ENCODE results near the gene PCDHB8. TPM values are rescaled to one million over a fixed set of nuclear protein-coding genes. Genes with fewer than 3 reads are reported as not detected.
"Not testable (repeated sequence)": the region's sequence is repeated elsewhere in the genome, so short reads cannot be mapped to it uniquely, and the experiment has no call there.

Gene PCDHB8
- polyA plus RNA-seq, 3 donors = not detected

DNA sequence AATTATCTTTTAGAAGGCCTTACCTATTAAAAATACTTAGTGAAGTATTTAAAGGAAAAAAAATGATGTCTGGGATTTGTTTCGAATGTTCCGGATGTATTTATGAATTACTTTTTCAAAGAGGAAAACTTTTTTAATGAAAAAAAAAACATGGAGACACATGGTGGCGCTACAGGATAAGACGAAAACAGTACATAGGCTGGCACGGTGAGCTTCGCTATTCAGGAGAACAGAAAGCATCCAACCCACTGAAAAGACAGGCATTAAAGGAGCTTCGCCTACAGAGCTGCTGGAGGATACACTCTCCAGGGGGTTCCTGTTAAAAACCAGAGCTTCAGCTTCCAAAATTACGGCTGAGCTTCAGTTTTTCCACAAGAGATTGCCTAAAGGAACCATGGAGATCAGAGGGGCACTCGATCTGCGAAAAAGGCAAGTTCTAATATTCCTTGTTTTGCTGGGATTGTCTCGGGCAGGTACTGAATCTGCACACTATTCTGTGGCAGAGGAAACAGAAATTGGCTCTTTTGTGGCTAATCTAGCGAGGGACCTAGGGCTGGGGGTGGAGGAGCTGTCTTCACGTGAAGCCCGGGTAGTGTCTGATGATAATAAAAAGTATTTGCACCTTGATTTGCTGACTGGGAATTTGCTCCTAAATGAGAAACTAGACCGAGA lies 45.7 kb downstream of the PCDHB8 start, which contains the start of gene PCDHB14:
TSS of gene PCDHB14 (plus strand) at position 232 of the 672 bp plus-strand sequence. CDS start at position 395, 163 bp downstream.
- Histone ChIP-seq H2AFZ (ENCODE audit: insufficient read depth, low read depth, low read length, poor library complexity, severe bottlenecking) (no peak within 1 kb of the TSS), H4K20me1 (ENCODE audit: insufficient read depth, low read length) (no peaks in the 10 kb centered on the region), H3K9me3 (replicated peaks in 1 of 2; ENCODE audit: control insufficient read depth in 1 of 2, insufficient read depth in 1 of 2, low read length in 2 of 2) (peaks cover 18 to 29% of the 10 kb centered on the region in 2 donors), H3K36me3 (replicated peaks in 1 of 2; ENCODE audit: control insufficient read depth in 1 of 2, insufficient read depth in 2 of 2, low read length in 2 of 2) (no peaks in the 10 kb centered on the region), H3K27ac (ENCODE audit: low read depth in 1 of 2, low read length in 2 of 2) (no peak within 1 kb of the TSS), H3K4me2 (replicated peaks; ENCODE audit: extremely low read depth, low read length, poor library complexity, severe bottlenecking) (no peak within 1 kb of the TSS), H3K9ac (ENCODE audit: insufficient read depth, low read length, poor library complexity, severe bottlenecking) (no peak within 1 kb of the TSS), H3K79me2 (ENCODE audit: insufficient read depth, low read length) (no peaks in the 10 kb centered on the region), H3K27me3 (ENCODE audit: control insufficient read depth in 2 of 2, insufficient read depth in 2 of 2, low read length in 2 of 2) (peaks cover 2 to 16% of the 10 kb centered on the region in 2 donors), H3K4me1 (ENCODE audit: control insufficient read depth in 1 of 2, insufficient read depth in 2 of 2, low read length in 2 of 2) (no peaks in the 10 kb centered on the region), H3K4me3 (replicated peaks in 1 of 3; ENCODE audit: low read depth in 2 of 3, low read length in 3 of 3) (no peak within 1 kb of the TSS)
- TF ChIP-seq, protein P1, sequence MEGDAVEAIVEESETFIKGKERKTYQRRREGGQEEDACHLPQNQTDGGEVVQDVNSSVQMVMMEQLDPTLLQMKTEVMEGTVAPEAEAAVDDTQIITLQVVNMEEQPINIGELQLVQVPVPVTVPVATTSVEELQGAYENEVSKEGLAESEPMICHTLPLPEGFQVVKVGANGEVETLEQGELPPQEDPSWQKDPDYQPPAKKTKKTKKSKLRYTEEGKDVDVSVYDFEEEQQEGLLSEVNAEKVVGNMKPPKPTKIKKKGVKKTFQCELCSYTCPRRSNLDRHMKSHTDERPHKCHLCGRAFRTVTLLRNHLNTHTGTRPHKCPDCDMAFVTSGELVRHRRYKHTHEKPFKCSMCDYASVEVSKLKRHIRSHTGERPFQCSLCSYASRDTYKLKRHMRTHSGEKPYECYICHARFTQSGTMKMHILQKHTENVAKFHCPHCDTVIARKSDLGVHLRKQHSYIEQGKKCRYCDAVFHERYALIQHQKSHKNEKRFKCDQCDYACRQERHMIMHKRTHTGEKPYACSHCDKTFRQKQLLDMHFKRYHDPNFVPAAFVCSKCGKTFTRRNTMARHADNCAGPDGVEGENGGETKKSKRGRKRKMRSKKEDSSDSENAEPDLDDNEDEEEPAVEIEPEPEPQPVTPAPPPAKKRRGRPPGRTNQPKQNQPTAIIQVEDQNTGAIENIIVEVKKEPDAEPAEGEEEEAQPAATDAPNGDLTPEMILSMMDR (IDR thresholded peaks at IDR 0.05) = no peak
- H3K4me3 Mint-ChIP-seq = no peak within 1 kb of the TSS
- H3K36me3 Mint-ChIP-seq = peaks cover 2 to 6% of the 10 kb centered on the region in 2 donors
- H3K27ac Mint-ChIP-seq = no peak within 1 kb of the TSS
- WGBS (ENCODE audit: insufficient coverage) = 28% methylated on average over 13 of the region's 15 CpGs
- intact Hi-C loops (cut with micrococcal nuclease) = no loop called here
- peaks cover 14 to 27% (median 19%) of the 10 kb centered on the region in 3 donors for H3K27me3 Mint-ChIP-seq (ENCODE audit: low read depth in 3 of 3)
- DNase-seq = no peak
- peaks cover 23 to 43% (median 39%) of the 10 kb centered on the region in 7 donors for H3K9me3 Mint-ChIP-seq
- no peaks in the 10 kb centered on the region for H3K4me1 Mint-ChIP-seq

DNA sequence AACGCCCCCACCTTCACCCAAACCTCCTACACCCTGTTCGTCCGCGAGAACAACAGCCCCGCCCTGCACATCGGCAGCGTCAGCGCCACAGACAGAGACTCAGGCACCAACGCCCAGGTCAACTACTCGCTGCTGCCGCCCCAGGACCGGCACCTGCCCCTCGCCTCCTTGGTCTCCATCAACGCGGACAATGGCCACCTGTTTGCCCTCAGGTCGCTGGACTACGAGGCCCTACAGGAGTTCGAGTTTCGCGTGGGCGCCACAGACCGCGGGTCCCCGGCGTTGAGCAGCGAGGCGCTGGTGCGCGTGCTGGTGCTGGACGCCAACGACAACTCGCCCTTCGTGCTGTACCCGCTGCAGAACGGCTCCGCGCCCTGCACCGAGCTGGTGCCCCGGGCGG lies 47.3 kb downstream of the PCDHB8 start:
- 13% methylated on average over 13 of the region's 40 CpGs for WGBS (ENCODE audit: insufficient coverage)
- H3K4me1 Mint-ChIP-seq; intact Hi-C loops (cut with micrococcal nuclease); H3K9ac ChIP-seq (ENCODE audit: insufficient read depth, low read length, poor library complexity, severe bottlenecking); H3K27ac ChIP-seq (ENCODE audit: low read depth in 1 of 2, low read length in 2 of 2); H3K4me2 ChIP-seq (replicated peaks; ENCODE audit: extremely low read depth, low read length, poor library complexity, severe bottlenecking); H4K20me1 ChIP-seq (ENCODE audit: insufficient read depth, low read length); H3K79me2 ChIP-seq (ENCODE audit: insufficient read depth, low read length); H2AFZ ChIP-seq (ENCODE audit: insufficient read depth, low read depth, low read length, poor library complexity, severe bottlenecking); H3K36me3 ChIP-seq (replicated peaks in 1 of 2; ENCODE audit: control insufficient read depth in 1 of 2, insufficient read depth in 2 of 2, low read length in 2 of 2); H3K4me3 ChIP-seq (replicated peaks in 1 of 3; ENCODE audit: low read depth in 2 of 3, low read length in 3 of 3); H3K4me1 ChIP-seq (ENCODE audit: control insufficient read depth in 1 of 2, insufficient read depth in 2 of 2, low read length in 2 of 2); H3K36me3 Mint-ChIP-seq; DNase-seq: not testable (repeated sequence)
- Mint-ChIP-seq H3K4me3 (peak overlapping the region in 1 of 2 donors; percentile 35), H3K9me3 (peaks cover 18 to 37% (median 31%) of the 10 kb centered on the region in 7 donors), H3K27me3 (ENCODE audit: low read depth in 3 of 3) (peaks cover 14 to 27% (median 20%) of the 10 kb centered on the region in 3 donors), H3K27ac (peak overlapping the region in 1 of 7 donors; percentile 27)
- peaks cover 2 to 16% of the 10 kb centered on the region in 2 donors for H3K27me3 ChIP-seq (ENCODE audit: control insufficient read depth in 2 of 2, insufficient read depth in 2 of 2, low read length in 2 of 2)
- H3K9me3 ChIP-seq (replicated peaks in 1 of 2; ENCODE audit: control insufficient read depth in 1 of 2, insufficient read depth in 1 of 2, low read length in 2 of 2) = peaks cover 18% of the 10 kb centered on the region in 2 donors

DNA sequence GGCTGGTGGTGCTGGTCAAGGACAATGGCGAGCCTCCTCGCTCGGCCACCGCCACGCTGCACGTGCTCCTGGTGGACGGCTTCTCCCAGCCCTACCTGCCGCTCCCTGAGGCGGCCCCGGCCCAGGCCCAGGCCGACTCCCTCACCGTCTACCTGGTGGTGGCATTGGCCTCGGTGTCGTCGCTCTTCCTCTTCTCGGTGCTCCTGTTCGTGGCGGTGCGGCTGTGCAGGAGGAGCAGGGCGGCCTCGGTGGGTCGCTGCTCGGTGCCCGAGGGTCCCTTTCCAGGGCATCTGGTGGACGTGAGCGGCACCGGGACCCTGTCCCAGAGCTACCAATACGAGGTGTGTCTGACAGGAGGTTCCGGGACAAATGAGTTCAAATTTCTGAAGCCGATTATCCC lies 47.8 kb downstream of the PCDHB8 start:
- Histone ChIP-seq H3K9me3 (replicated peaks in 1 of 2; ENCODE audit: control insufficient read depth in 1 of 2, insufficient read depth in 1 of 2, low read length in 2 of 2) (peaks cover 18% of the 10 kb centered on the region in 2 donors), H3K27me3 (ENCODE audit: control insufficient read depth in 2 of 2, insufficient read depth in 2 of 2, low read length in 2 of 2) (peaks cover 2 to 16% of the 10 kb centered on the region in 2 donors)
- H3K27ac Mint-ChIP-seq; H3K4me3 Mint-ChIP-seq; H3K4me2 ChIP-seq (replicated peaks; ENCODE audit: extremely low read depth, low read length, poor library complexity, severe bottlenecking); H2AFZ ChIP-seq (ENCODE audit: insufficient read depth, low read depth, low read length, poor library complexity, severe bottlenecking); H4K20me1 ChIP-seq (ENCODE audit: insufficient read depth, low read length); H3K27ac ChIP-seq (ENCODE audit: low read depth in 1 of 2, low read length in 2 of 2); H3K4me1 ChIP-seq (ENCODE audit: control insufficient read depth in 1 of 2, insufficient read depth in 2 of 2, low read length in 2 of 2); intact Hi-C loops (cut with micrococcal nuclease); H3K36me3 Mint-ChIP-seq; H3K36me3 ChIP-seq (replicated peaks in 1 of 2; ENCODE audit: control insufficient read depth in 1 of 2, insufficient read depth in 2 of 2, low read length in 2 of 2); H3K79me2 ChIP-seq (ENCODE audit: insufficient read depth, low read length); H3K4me1 Mint-ChIP-seq; H3K9ac ChIP-seq (ENCODE audit: insufficient read depth, low read length, poor library complexity, severe bottlenecking); H3K4me3 ChIP-seq (replicated peaks in 1 of 3; ENCODE audit: low read depth in 2 of 3, low read length in 3 of 3); DNase-seq: not testable (repeated sequence)
- Mint-ChIP-seq H3K27me3 (ENCODE audit: low read depth in 3 of 3) (peaks cover 12 to 27% (median 20%) of the 10 kb centered on the region in 3 donors), H3K9me3 (peaks cover 18 to 37% (median 32%) of the 10 kb centered on the region in 7 donors)
- 41% methylated on average over 12 of the region's 30 CpGs for WGBS (ENCODE audit: insufficient coverage)
